ENCODE measurements around the gene GSG1L. TPM values are rescaled to one million over a fixed set of nuclear protein-coding genes. Genes with fewer than 3 reads are reported as not detected.

GSG1L gene
- polyA plus RNA-seq, 1 donor (not counting 4 experiments of a cell fraction or from before 2014, with no cell fraction given): not detected

DNA sequence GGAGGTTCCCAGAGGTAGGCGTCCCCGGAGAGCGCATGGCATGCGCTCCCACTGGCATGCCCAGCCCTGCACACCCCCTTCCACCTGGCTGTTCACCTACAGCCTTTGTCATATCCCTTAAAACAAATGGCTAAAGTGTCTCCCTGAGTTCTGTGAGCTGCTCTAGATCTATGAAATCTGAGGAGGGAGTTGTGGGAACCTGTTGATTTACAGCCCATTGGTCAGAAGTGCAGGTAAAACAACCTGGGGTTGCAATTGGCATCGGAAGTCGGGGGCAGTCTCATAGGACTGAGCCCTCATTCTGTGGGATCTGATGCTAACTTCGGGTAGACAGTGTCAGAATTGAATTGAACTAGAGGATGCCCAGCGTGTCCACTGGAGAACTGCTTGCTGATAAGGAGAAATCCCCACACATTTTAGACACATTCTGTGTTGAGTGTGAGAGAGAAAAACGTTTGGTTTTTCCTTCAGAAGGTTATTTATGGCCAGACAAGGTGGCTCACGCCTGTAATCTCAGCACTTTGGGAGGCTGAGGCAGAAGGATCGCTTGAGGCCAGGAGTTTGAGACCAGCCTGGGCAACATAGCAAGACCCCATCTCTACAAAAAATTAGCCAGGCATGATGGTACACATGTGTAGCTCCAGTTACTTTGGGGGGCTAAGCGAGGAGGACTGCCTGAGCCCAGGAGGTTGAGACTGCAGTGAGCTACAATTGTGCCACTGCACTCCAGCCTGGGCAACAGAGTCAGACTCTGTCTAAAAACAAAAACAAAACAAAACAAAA lies 22.1 kb upstream of the GSG1L start:
- Histone ChIP-seq H3K4me2 (ENCODE audit: control insufficient read depth, extremely low read depth, insufficient read depth, low read depth, low read length) (no peak overlapping the region), H3K9me3 (ENCODE audit: control insufficient read depth, low read depth, low read length) (no peaks in the 10 kb centered on the region), H3K4me1 (ENCODE audit: control insufficient read depth, extremely low read depth, insufficient read depth, low read length) (peaks cover 7% of the 10 kb centered on the region), H3K27ac (ENCODE audit: control insufficient read depth, insufficient read depth, low read length) (no peak overlapping the region), H3K4me3 (ENCODE audit: control insufficient read depth in 2 of 3, extremely low read depth in 1 of 3, insufficient read depth in 2 of 3, low read depth in 1 of 3, low read length in 3 of 3) (no peak overlapping the region), H3K9me1 (ENCODE audit: control insufficient read depth, extremely low read depth, insufficient read depth, low read length) (no peaks in the 10 kb centered on the region), H3K36me3 (ENCODE audit: control insufficient read depth in 2 of 2, extremely low read depth in 1 of 2, insufficient read depth in 2 of 2, low read length in 2 of 2) (no peaks in the 10 kb centered on the region), H3K27me3 (ENCODE audit: control insufficient read depth, extremely low read depth, insufficient read depth, low read length) (no peaks in the 10 kb centered on the region), H3K79me2 (ENCODE audit: control insufficient read depth, insufficient read depth, low read length) (no peaks in the 10 kb centered on the region), H2AFZ (ENCODE audit: control insufficient read depth, low read length) (no peak overlapping the region), H3K9ac (ENCODE audit: control insufficient read depth, extremely low read depth, insufficient read depth, low read length) (no peak overlapping the region), H4K20me1 (ENCODE audit: control insufficient read depth, extremely low read depth, insufficient read depth, low read length) (no peaks in the 10 kb centered on the region)
- FAIRE-seq: no peak
- dilution Hi-C loops (cut with MboI; ENCODE audit: extremely low pct_ligation_motif_present, low sequenced_read_pairs): no loop called here
- TF ChIP-seq EZH2 (IDR thresholded peaks at IDR 0.05; ENCODE audit: low read length): no peak
- TF ChIP-seq, protein P1, sequence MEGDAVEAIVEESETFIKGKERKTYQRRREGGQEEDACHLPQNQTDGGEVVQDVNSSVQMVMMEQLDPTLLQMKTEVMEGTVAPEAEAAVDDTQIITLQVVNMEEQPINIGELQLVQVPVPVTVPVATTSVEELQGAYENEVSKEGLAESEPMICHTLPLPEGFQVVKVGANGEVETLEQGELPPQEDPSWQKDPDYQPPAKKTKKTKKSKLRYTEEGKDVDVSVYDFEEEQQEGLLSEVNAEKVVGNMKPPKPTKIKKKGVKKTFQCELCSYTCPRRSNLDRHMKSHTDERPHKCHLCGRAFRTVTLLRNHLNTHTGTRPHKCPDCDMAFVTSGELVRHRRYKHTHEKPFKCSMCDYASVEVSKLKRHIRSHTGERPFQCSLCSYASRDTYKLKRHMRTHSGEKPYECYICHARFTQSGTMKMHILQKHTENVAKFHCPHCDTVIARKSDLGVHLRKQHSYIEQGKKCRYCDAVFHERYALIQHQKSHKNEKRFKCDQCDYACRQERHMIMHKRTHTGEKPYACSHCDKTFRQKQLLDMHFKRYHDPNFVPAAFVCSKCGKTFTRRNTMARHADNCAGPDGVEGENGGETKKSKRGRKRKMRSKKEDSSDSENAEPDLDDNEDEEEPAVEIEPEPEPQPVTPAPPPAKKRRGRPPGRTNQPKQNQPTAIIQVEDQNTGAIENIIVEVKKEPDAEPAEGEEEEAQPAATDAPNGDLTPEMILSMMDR (optimal IDR thresholded peaks at IDR 0.05 in 1 of 3, IDR thresholded peaks at IDR 0.05 in 1 of 3, conservative IDR thresholded peaks at IDR 0.05 in 1 of 3; ENCODE audit: extremely low read depth in 1 of 3, insufficient read depth in 2 of 3, low read length in 3 of 3): no peak
- no peak for DNase-seq (ENCODE audit: low read depth, low spot score)

DNA sequence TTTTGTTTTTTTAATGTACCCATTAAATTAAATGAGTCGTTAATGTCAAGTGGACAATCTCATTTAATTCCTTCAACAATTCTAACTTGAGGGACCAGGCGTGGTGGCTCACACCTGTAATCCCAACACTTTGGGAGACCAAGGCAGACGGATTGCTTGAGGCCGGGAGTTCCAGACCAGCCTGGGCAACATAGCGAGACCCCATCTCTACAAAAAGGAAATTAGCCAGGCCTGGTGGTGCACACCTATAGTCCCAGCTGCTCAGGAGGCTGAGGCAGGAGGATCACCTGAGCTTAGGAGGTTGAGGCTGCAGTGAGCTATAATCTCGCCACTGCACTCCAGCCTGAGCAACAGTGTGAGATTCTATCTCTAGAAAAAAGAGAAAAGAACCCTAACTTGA lies 20.7 kb upstream of the GSG1L start:
- dilution Hi-C loops (cut with MboI; ENCODE audit: extremely low pct_ligation_motif_present, low sequenced_read_pairs): no loop called here
- no peak overlapping the region for H3K4me2 ChIP-seq (ENCODE audit: control insufficient read depth, extremely low read depth, insufficient read depth, low read depth, low read length)
- no peak for FAIRE-seq
- no peak for DNase-seq (ENCODE audit: low read depth, low spot score)
- no peaks in the 10 kb centered on the region for H3K9me1 ChIP-seq (ENCODE audit: control insufficient read depth, extremely low read depth, insufficient read depth, low read length)
- TF ChIP-seq, protein P1 (optimal IDR thresholded peaks at IDR 0.05 in 1 of 3, IDR thresholded peaks at IDR 0.05 in 1 of 3, conservative IDR thresholded peaks at IDR 0.05 in 1 of 3; ENCODE audit: extremely low read depth in 1 of 3, insufficient read depth in 2 of 3, low read length in 3 of 3): no peak
- no peak for TF ChIP-seq EZH2 (IDR thresholded peaks at IDR 0.05; ENCODE audit: low read length)
- H3K4me1 ChIP-seq (ENCODE audit: control insufficient read depth, extremely low read depth, insufficient read depth, low read length): peaks cover 7% of the 10 kb centered on the region
- no peaks in the 10 kb centered on the region for H3K79me2 ChIP-seq (ENCODE audit: control insufficient read depth, insufficient read depth, low read length)
- no peaks in the 10 kb centered on the region for H3K27me3 ChIP-seq (ENCODE audit: control insufficient read depth, extremely low read depth, insufficient read depth, low read length)
- no peaks in the 10 kb centered on the region for H3K36me3 ChIP-seq (ENCODE audit: control insufficient read depth in 2 of 2, extremely low read depth in 1 of 2, insufficient read depth in 2 of 2, low read length in 2 of 2)
- H2AFZ ChIP-seq (ENCODE audit: control insufficient read depth, low read length): no peak overlapping the region
- no peaks in the 10 kb centered on the region for H3K9me3 ChIP-seq (ENCODE audit: control insufficient read depth, low read depth, low read length)
- H3K4me3 ChIP-seq (ENCODE audit: control insufficient read depth in 2 of 3, extremely low read depth in 1 of 3, insufficient read depth in 2 of 3, low read depth in 1 of 3, low read length in 3 of 3): no peak overlapping the region
- no peak overlapping the region for H3K9ac ChIP-seq (ENCODE audit: control insufficient read depth, extremely low read depth, insufficient read depth, low read length)
- no peaks in the 10 kb centered on the region for H4K20me1 ChIP-seq (ENCODE audit: control insufficient read depth, extremely low read depth, insufficient read depth, low read length)
- H3K27ac ChIP-seq (ENCODE audit: control insufficient read depth, insufficient read depth, low read length): no peak overlapping the region

Data from keratinocyte (primary cell).